ENCODE results near the gene KIF16B.

Gene KIF16B

GRCh38 chr20:16437387-16437996, 135.8 kb downstream of the KIF16B start:
- no peak for DNase-seq (ENCODE audit: low spot score)

GRCh38 chr20:16434062-16434664, 139.1 kb downstream of the KIF16B start:
- DNase-seq (ENCODE audit: low spot score): peak; percentile 13

- DNase-seq (ENCODE audit: low spot score): no peak
Observed at GRCh38 chr20:16433293-16433580, 140.0 kb downstream of the KIF16B start.

GRCh38 chr20:16432466-16433292, 140.6 kb downstream of the KIF16B start:
- DNase-seq (ENCODE audit: low spot score): no peak

- no peak for DNase-seq (ENCODE audit: low spot score)
Observed at GRCh38 chr20:16428112-16428511, 145.1 kb downstream of the KIF16B start.

- no peak for DNase-seq (ENCODE audit: low spot score)
Observed at GRCh38 chr20:16427571-16427970, 145.7 kb downstream of the KIF16B start.

GRCh38 chr20:16424780-16425179, 148.5 kb downstream of the KIF16B start:
- DNase-seq (ENCODE audit: low spot score): no peak

- no peak for DNase-seq (ENCODE audit: low spot score)
Observed at GRCh38 chr20:16423311-16424212, 149.7 kb downstream of the KIF16B start.

- DNase-seq (ENCODE audit: low spot score): no peak
Observed at GRCh38 chr20:16419138-16419715, 154.0 kb downstream of the KIF16B start.

- DNase-seq (ENCODE audit: low spot score): no peak
Observed at GRCh38 chr20:16418616-16419015, 154.6 kb downstream of the KIF16B start.

- DNase-seq (ENCODE audit: low spot score): no peak
Observed at GRCh38 chr20:16417001-16417400, 156.2 kb downstream of the KIF16B start.

GRCh38 chr20:16415071-16416053, 157.9 kb downstream of the KIF16B start:
- no peak for DNase-seq (ENCODE audit: low spot score)

GRCh38 chr20:16412906-16413305, 160.3 kb downstream of the KIF16B start:
- no peak for DNase-seq (ENCODE audit: low spot score)

- no peak for DNase-seq (ENCODE audit: low spot score)
Observed at GRCh38 chr20:16411361-16411760, 161.9 kb downstream of the KIF16B start.

- DNase-seq (ENCODE audit: low spot score): no peak
Observed at GRCh38 chr20:16410626-16411025, 162.6 kb downstream of the KIF16B start.

- DNase-seq (ENCODE audit: low spot score): no peak
Observed at GRCh38 chr20:16408981-16409380, 164.3 kb downstream of the KIF16B start.

GRCh38 chr20:16407251-16408067, 165.8 kb downstream of the KIF16B start:
- DNase-seq (ENCODE audit: low spot score): no peak

GRCh38 chr20:16405254-16405653, 168.0 kb downstream of the KIF16B start:
- no peak for DNase-seq (ENCODE audit: low spot score)

- no peak for DNase-seq (ENCODE audit: low spot score)
Observed at GRCh38 chr20:16404640-16405039, 168.6 kb downstream of the KIF16B start.

GRCh38 chr20:16404171-16404570, 169.1 kb downstream of the KIF16B start:
- DNase-seq (ENCODE audit: low spot score): no peak
